Measurements from ENCODE around the gene ARHGAP9. TPM values are rescaled to one million over a fixed set of nuclear protein-coding genes. Genes with fewer than 3 reads are reported as not detected.

The ARHGAP9 gene
- total RNA-seq, 1 donor from 2014 or later = 28.7 TPM

- DNase-seq (ENCODE audit: extremely low spot score in 2 of 2) = no peak
- peak overlapping the region; percentile 60 to 72 for H3K4me3 ChIP-seq
- intact Hi-C loops (cut with DNase I) = no loop called here
Observed at GRCh38 chr12:57460841-57461275, 18.8 kb downstream of the ARHGAP9 start.

GRCh38 chr12:57460468-57460784, 19.2 kb downstream of the ARHGAP9 start:
- intact Hi-C loops (cut with DNase I) = no loop called here
- no peak for TF ChIP-seq POLR2A (IDR thresholded peaks at IDR 0.05)
- no peak for TF ChIP-seq CTCF (IDR thresholded peaks at IDR 0.05)
- TF ChIP-seq POLR2AphosphoS5 (IDR thresholded peaks at IDR 0.05; ENCODE audit: insufficient read depth in 1 of 2, low read depth in 1 of 2) = no peak

More at GRCh38 chr12:57460841-57461275, 18.8 kb downstream of the ARHGAP9 start:
- Histone ChIP-seq H3K9me3 (no peaks in the 10 kb centered on the region), H3K27me3 (no peaks in the 10 kb centered on the region), H3K4me1 (peaks cover 31% of the 10 kb centered on the region), H3K36me3 (no peaks in the 10 kb centered on the region), H3K27ac (peak overlapping the region; percentile 89)
- TF ChIP-seq POLR2AphosphoS5 (IDR thresholded peaks at IDR 0.05; ENCODE audit: insufficient read depth in 1 of 2, low read depth in 1 of 2) = no peak
- TF ChIP-seq CTCF (IDR thresholded peaks at IDR 0.05) = no peak
- TF ChIP-seq POLR2A (IDR thresholded peaks at IDR 0.05) = no peak

GRCh38 chr12:57459750-57460467, 19.8 kb downstream of the ARHGAP9 start, which contains the start of gene GLI1:
GLI1 (plus strand) TSS chr12:57459785; CDS start chr12:57463692, 3,907 bp downstream.
- H3K4me3 ChIP-seq = peak within 1 kb of the TSS; percentile 60 to 72
- H3K9me3 ChIP-seq = no peaks in the 10 kb centered on the region
- H3K36me3 ChIP-seq = no peaks in the 10 kb centered on the region
- TF ChIP-seq POLR2A (IDR thresholded peaks at IDR 0.05) (no peak), POLR2AphosphoS5 (IDR thresholded peaks at IDR 0.05; ENCODE audit: insufficient read depth in 1 of 2, low read depth in 1 of 2) (no peak), CTCF (IDR thresholded peaks at IDR 0.05) (no peak)
- intact Hi-C loops (cut with DNase I) = loop anchor here (10.0 kb wide), 1 partner anchor 155 kb away; no protein-coding TSS in a partner anchor
- no peaks in the 10 kb centered on the region for H3K27me3 ChIP-seq
- H3K27ac ChIP-seq = peak within 1 kb of the TSS; percentile 89
- no peak for DNase-seq (ENCODE audit: extremely low spot score in 2 of 2)
- peaks cover 31% of the 10 kb centered on the region for H3K4me1 ChIP-seq

More at GRCh38 chr12:57460468-57460784, 19.2 kb downstream of the ARHGAP9 start:
- Histone ChIP-seq H3K4me1 (peaks cover 31% of the 10 kb centered on the region), H3K27me3 (no peaks in the 10 kb centered on the region), H3K4me3 (peak overlapping the region; percentile 60 to 72), H3K36me3 (no peaks in the 10 kb centered on the region), H3K27ac (peak overlapping the region; percentile 89), H3K9me3 (no peaks in the 10 kb centered on the region)
- DNase-seq (ENCODE audit: extremely low spot score in 2 of 2) = no peak

- peak overlapping the region; percentile 89 for H3K27ac ChIP-seq
- no peaks in the 10 kb centered on the region for H3K36me3 ChIP-seq
- no peaks in the 10 kb centered on the region for H3K27me3 ChIP-seq
- no peak for DNase-seq (ENCODE audit: extremely low spot score in 2 of 2)
- intact Hi-C loops (cut with DNase I) = loop anchor here (10.0 kb wide), 1 partner anchor 154 kb away; no protein-coding TSS in a partner anchor
- H3K9me3 ChIP-seq = no peaks in the 10 kb centered on the region
- peaks cover 31% of the 10 kb centered on the region for H3K4me1 ChIP-seq
- TF ChIP-seq POLR2A (IDR thresholded peaks at IDR 0.05) (peak in 1 of 2 donors; percentile 33), CTCF (IDR thresholded peaks at IDR 0.05) (peak; percentile 96 to 99 (median 98)), POLR2AphosphoS5 (IDR thresholded peaks at IDR 0.05; ENCODE audit: insufficient read depth in 1 of 2, low read depth in 1 of 2) (peak; percentile 66 to 73)
- peak overlapping the region; percentile 60 to 72 for H3K4me3 ChIP-seq
Observed at GRCh38 chr12:57459055-57459749, 20.5 kb downstream of the ARHGAP9 start.

All from vagina (tissue), 2 donors.